Ectodermal cell (in vitro differentiated cells): Measurements from ENCODE around the gene PAOX.

Source experiments
- H3K27ac ChIP-seq: 2 replicates; pipeline ENCODE4 v1.7.0; 2013; ENCODE audit warnings: mild to moderate bottlenecking, low read depth, low read length; ENCODE audit not compliant: insufficient read depth, poor library complexity, severe bottlenecking
- H3K27me3 ChIP-seq: 2 replicates; pipeline ENCODE4 v1.7.0; 2013; ENCODE audit warnings: mild to moderate bottlenecking, low read length; ENCODE audit not compliant: insufficient read depth, control insufficient read depth, poor library complexity, severe bottlenecking
- H3K36me3 ChIP-seq: one replicate; pipeline ENCODE4 v1.7.0; 2013; ENCODE audit warnings: low read length; ENCODE audit not compliant: control insufficient read depth, insufficient read depth
- H3K4me1 ChIP-seq: one replicate; pipeline ENCODE4 v1.7.0; 2013; ENCODE audit warnings: low read length; ENCODE audit not compliant: control insufficient read depth, insufficient read depth
- H3K4me3 ChIP-seq: 2 replicates; pipeline ENCODE4 v1.7.0; 2013; ENCODE audit warnings: low read depth, low read length, control low read depth; ENCODE audit not compliant: insufficient read depth
- H3K9me3 ChIP-seq: 2 replicates; pipeline ENCODE4 v1.7.0; 2013; ENCODE audit warnings: mild to moderate bottlenecking, low read length, moderate library complexity; ENCODE audit not compliant: control insufficient read depth
- WGBS, 2 experiments: methylation state at CpG; one replicate each; pipeline ENCODE4 v1.1.7; 2013; ENCODE audit warnings: missing lambda C conversion rate in 2 of 2; 5-methylcytosine and 5-hydroxymethylcytosine counted together

The PAOX gene

DNA sequence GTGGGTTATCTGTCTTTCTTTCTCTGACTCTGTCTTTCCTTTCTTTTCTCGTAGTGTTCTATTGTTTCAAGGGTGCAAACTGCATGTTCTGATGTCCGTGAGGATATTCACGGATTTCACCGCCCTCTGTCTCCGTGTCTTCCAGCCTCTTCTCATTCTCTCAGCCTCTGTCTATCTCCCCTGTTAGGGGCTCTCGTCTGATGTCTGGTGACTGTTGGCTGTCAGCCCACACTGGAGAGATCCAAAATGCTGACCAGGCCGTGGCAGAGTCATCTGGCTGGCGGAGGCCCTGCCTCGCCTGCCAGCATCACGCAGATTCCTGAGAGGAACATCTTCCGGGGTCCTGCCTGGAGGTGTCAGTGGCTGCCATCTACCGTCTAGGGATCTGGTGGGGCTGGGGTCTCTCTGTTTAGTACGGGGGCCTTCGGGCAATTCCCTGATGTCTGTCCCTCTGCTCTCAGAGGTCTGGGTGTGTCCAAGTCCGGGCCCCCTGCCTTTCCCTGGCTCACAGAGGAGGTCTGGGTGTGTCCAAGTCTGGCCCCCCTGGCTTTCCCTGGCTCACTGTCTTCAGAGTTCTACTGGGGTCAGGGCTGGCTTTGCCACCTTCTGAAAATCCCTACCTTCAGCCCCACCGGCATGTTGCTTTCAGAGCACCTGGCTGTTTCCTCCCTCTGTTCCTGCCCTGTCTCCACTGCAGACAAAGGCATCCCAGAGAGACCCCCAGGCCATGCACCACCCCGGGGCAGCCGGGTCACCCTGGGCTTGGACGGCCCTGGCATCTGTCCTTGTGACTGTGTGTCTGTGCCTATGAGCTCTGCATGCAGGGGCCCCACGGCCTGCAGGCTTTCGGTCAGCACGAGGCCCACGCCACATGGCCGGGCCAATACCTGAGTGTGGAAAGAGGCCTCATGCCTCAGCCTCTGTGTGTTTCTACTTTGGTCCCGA lies 60.7 kb downstream of the PAOX start:
- Histone ChIP-seq H3K9me3 (peaks cover 3% of the 10 kb centered on the region), H3K36me3 (no peaks in the 10 kb centered on the region), H3K4me3 (no peak overlapping the region), H3K27ac (no peak overlapping the region), H3K4me1 (no peaks in the 10 kb centered on the region), H3K27me3 (no peaks in the 10 kb centered on the region)
- 85 to 86% methylated on average over 25 of the region's 25 CpGs for WGBS, 2 experiments

DNA sequence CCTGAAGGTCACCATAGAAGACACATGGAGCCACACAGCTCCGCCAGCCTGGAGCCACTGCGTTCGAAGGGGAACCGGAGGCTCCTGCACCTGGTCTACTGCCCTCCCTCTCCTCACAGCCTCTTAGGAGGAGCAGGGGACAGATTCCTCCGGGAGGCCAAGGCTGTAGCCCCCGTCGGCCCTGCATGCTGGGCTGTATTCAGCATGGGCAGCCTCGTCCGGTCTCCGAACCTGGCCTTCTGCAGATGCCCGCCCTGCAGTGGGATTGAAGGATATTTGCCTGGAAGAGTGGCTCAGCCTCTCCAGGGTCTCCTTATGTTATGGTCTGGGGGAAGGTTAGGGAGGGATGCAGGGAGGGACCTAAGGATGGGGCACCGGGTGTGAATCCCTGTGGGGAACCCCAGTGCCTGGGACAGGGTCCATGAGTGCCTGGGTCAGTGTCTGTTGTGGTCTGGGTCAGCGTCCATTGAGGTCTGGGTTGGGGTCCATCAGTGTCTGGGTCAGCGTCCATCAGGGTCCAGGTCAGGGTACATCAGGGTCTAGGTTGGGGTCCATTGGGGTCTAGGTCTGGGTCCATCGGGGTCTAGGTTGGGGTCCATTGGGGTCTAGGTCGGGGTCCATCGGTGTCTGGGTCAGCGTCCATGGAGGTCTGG lies 61.7 kb downstream of the PAOX start:
- 88 to 90% methylated on average over 14 of the region's 18 CpGs for WGBS, 2 experiments
- H3K4me1 ChIP-seq: no peaks in the 10 kb centered on the region
- no peak overlapping the region for H3K27ac ChIP-seq
- H3K4me3 ChIP-seq: no peak overlapping the region
- no peaks in the 10 kb centered on the region for H3K36me3 ChIP-seq
- H3K9me3 ChIP-seq: peaks cover 5% of the 10 kb centered on the region
- H3K27me3 ChIP-seq: no peaks in the 10 kb centered on the region
